Stimulated activated CD4-positive, alpha-beta T cell treated with anti-CD3 and anti-CD28 coated beads, Interleukin-2, amount 100 ng/mL, for 4 hours (primary cell): ENCODE results near the gene COCH.

ENCODE experiments used
- DNase-seq: peaks from one replicate; pipeline ENCODE4 v3.0.0-alpha.2; 2020; ENCODE audit warnings: low read depth

Gene COCH

GRCh38 chr14:30874120-30874998 is at the start of gene COCH:
TSS of gene COCH (plus strand) at chr14:30874559. CDS start at chr14:30874939, 380 bp downstream.
- DNase-seq: no peak

DNA sequence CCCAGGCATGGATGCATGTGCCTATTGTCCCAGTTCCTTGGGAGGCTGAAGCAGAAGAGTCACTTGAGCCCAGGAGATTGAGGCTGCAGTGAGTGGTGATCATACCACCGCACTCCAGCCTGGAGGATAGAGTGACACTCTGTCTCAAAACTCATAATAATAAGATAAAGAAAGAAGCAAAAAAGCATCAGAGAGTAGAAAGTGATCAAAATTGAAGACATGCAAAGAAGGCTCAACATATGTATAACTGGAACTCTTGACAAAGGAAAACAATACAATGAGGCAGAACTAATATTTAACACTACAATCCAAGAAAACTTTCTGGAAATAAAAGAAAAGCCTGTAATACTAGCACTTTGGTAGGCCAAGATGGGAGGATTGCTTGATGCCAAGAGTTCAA is 48.3 kb upstream of the COCH start:
- no peak for DNase-seq

DNA sequence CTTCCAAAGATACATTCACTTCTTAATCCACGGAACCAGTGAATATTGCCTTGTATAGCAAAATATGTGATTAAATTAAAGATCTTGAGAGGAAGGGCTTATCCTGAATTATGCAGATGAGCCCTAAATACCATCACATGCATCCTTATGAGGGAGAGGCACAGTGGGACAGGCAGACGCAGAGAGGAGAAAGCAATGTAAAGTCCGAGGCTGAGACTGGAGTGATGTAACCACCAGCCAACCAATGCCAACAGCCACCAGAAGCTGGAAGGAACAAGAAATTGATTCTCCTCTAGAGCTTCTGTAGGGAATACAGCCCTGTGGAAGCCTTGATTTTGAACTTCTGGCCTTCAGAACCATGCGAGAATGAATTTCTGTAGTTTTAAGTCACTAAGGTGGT is 44.5 kb upstream of the COCH start:
- DNase-seq: no peak

GRCh38 chr14:30834353-30834752 is 40.0 kb upstream of the COCH start:
- no peak for DNase-seq

DNA sequence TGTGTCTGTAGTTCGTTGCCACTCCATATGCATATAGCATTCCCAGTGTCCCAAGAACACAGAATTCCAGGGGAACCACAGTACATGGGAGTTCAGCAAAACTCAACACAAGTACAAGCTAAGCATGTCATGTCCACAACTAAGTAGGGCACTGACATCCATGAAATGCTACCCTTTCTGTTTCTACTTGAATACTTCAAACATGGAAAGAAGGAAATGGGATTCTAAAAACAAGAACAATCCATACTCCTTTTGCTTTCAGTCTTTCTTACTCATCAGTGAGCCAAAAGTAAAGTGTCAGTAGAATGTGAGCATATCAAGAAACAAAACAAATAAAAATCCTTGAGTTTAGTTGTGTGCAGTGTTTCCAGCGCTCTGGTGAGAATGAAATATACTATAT is 36.0 kb upstream of the COCH start:
- DNase-seq: no peak

DNA sequence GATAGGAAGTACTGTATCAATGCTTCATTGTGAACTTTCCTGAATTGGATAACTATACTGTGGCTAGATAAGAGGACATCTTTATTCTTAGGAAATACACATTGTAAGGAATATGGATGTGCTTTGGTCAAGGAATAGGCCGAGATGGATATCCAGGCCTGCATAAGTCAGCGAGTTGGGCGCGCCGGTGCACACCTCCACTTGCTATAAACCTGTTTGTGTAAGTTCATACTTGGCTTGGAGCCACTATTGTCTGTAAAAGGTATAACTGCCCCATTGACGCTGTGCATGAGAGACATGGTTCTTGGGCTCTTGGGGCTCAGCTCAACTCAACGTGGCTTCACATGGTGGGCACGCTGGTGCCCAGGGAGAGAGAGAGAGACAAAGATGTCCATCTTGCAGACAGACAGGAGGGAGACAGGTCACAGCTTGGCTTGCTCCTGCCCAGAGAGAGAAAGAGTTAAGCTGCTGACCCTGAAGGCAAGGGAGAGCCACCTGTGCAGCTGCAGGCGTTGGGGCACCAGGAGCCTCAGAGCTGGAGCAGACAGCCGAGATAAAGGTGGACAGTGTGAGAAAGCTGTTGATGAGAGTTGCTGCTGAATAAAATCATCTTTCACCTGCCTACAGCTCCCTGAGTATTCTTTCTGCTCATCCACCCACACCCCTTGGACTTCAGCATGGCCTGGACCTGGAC is 34.1 kb upstream of the COCH start:
- no peak for DNase-seq

- no peak for DNase-seq
Measured at GRCh38 chr14:30842431-30842830, 31.9 kb upstream of the COCH start.

- no peak for DNase-seq
Measured at GRCh38 chr14:30848449-30849240, 25.7 kb upstream of the COCH start.

DNA sequence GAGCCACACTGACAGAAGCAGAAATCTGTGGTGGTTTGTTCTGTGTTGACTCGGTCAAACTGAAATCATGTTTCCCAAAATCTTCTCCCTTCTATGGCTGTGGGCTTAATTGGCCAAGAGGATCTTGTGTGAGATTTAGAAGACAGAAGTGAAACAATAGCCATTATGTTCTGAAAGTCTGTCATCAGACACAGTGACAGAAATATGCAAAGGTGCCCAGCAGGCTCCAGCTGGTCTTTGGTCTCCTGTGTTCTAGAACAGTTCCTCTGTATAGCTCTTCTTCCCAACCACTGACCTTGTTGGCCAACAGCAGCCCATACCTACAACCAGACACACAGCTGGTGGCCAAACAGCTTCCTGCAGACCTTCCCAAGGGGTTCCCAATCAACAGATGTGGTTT is 25.0 kb upstream of the COCH start:
- no peak for DNase-seq

- no peak for DNase-seq
Measured at GRCh38 chr14:30849983-30850382, 24.4 kb upstream of the COCH start.

DNA sequence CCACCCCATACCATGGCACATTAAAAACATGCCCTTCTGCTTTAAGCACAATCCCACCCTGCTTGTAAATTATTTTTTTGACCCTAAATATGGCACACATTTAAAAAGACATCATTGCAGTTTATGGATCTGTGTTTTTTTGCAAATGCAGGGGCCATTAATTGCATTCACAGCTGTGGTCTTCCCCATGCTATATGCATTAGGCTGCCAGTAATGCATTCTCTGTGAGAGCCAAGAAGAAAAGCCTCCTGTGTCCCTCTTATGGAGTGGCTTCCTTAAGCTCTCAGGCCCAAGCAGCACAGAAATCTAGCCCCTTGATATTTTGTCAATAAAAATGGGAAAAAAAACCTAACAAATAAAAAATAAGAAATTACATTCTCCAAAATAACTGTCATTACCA is 20.4 kb upstream of the COCH start:
- DNase-seq: no peak

- DNase-seq: no peak
Measured at GRCh38 chr14:30854492-30854891, 19.9 kb upstream of the COCH start.

DNA sequence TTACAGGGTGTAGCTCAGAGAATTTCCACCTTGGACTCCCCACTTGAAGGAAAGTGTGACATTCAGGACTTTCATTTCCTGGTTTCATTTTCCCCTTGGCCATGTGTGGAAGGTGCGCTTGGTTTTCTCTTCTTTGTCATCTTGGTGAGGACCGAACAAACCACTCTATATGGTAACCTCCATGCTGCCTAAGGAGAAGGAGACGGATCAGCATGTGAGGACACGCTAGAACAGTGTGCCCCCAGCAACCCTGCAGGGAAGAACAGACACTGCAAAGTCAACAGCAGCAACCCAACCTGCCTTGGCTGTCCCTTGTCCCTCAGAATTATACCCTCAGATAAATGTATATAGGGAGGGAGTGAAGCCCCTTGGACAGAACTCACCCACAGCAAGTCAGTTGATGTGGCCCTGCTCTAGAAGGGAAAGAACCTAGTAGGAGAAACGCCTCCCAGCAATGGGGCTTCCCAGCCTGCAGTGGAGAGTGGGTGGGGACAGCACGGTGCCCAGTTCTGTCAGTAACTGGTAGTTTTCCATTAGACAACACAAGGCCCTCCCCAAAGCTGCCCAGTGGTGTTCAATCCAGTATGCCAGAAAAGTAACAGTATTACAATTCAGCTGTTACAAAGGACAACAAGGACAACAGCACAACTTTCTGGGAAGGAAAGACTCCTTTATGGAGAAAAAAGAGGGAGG is 18.9 kb upstream of the COCH start:
- DNase-seq: no peak

- no peak for DNase-seq
Measured at GRCh38 chr14:30861200-30861599, 13.2 kb upstream of the COCH start.

DNA sequence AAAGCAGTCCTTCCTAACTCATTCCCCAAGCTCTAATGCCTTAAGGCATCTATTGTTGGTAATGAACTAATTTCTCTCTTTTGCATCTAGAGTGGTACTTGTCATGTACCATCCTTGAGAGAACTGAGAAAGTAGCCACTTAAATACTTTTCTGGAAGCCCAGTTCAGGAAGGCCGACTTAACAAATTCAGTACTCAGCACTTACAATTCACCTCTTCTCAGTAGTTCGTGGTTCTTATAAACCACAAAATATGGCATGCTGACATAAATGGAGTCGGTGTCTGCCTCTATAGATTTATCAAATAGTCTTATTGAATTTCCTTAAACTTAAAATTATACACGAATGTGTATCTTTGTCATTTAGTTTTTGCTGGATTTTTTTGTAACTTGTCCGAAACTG is 9.4 kb upstream of the COCH start:
- no peak for DNase-seq

GRCh38 chr14:30868736-30869135 is 5.6 kb upstream of the COCH start:
- no peak for DNase-seq

GRCh38 chr14:30869551-30870155 is 4.7 kb upstream of the COCH start:
- no peak for DNase-seq

DNA sequence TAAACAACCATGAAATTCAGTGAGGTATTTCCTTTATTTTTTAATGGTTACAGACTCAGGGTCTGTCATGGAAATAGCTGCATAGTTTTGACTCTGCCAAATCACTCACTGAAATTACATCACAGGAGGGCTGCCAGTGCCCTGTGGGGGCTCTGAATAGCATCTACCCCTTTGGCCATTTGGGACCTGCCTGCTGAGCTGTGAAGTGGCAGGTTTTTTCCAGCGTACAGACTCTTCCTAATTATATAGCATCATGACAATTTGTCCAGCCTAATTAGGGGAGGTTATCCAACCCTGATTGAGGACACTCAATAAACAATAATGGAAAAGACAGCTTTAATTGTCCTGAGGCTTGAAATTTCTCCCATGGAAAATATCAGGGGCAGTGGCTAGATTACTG is 1.8 kb upstream of the COCH start:
- DNase-seq: no peak

- DNase-seq: no peak
Measured at GRCh38 chr14:30873308-30874119, 845 bp upstream of the COCH start.

GRCh38 chr14:30874999-30875787 is 834 bp downstream of the COCH start:
- DNase-seq: no peak
